GM23338 (cell line): Measurements from ENCODE around the gene ITFG1. TPM values are rescaled to one million over a fixed set of nuclear protein-coding genes. Genes with fewer than 3 reads are reported as not detected.

Source experiments
- ATAC-seq: fragments of 200-7000 bp; cut with Tn5 transposase; 3 replicates; pipeline ENCODE4 v1.9.1; 2020
- DNase-seq: peaks from one replicate; pipeline ENCODE4 v3.0.0-alpha.2; 2015; ENCODE audit warnings: low spot score
- H2AFZ ChIP-seq: fragments of 200-600 bp; sonication (generic); 2 replicates; pipeline ENCODE4 v1.8.0; 2016; ENCODE audit warnings: antibody characterized with exemption, mild to moderate bottlenecking, moderate library complexity
- H3F3A ChIP-seq: fragments of 200-600 bp; sonication (generic); replicated peaks from 2 replicates; pipeline ENCODE4 v1.8.0; 2017; ENCODE audit warnings: antibody characterized with exemption, mixed run types, low read depth
- H3K27ac ChIP-seq: fragments of 200-600 bp; sonication (generic); 2 replicates; pipeline ENCODE4 v1.6.1; 2016; ENCODE audit warnings: low read depth
- H3K27me3 ChIP-seq: fragments of 200-600 bp; sonication (generic); 2 replicates; pipeline ENCODE4 v1.8.0; 2016; ENCODE audit warnings: mild to moderate bottlenecking, mixed run types, moderate library complexity; ENCODE audit not compliant: insufficient read depth
- H3K36me3 ChIP-seq: fragments of 200-600 bp; sonication (generic); 2 replicates; pipeline ENCODE4 v1.8.0; 2016; ENCODE audit warnings: mild to moderate bottlenecking; ENCODE audit not compliant: insufficient read depth
- H3K4me1 ChIP-seq: fragments of 200-600 bp; sonication (generic); 2 replicates; pipeline ENCODE4 v1.8.0; 2016; ENCODE audit warnings: mild to moderate bottlenecking, moderate library complexity; ENCODE audit not compliant: insufficient read depth
- H3K4me2 ChIP-seq: fragments of 200-600 bp; sonication (generic); 2 replicates; pipeline ENCODE4 v1.7.1; 2017; ENCODE audit warnings: mixed run types
- H3K4me3 ChIP-seq: fragments of 200-600 bp; sonication (generic); 2 replicates; pipeline ENCODE4 v1.6.1; 2016; ENCODE audit warnings: mixed run types
- H3K79me2 ChIP-seq: fragments of 200-600 bp; sonication (generic); replicated peaks from 2 replicates; pipeline ENCODE4 v1.8.0; 2017; ENCODE audit warnings: mild to moderate bottlenecking; ENCODE audit not compliant: insufficient read depth
- H3K9me2 ChIP-seq: fragments of 200-600 bp; sonication (generic); 2 replicates; pipeline ENCODE4 v1.8.0; 2017; ENCODE audit not compliant: insufficient read depth
- H4K20me1 ChIP-seq: fragments of 200-600 bp; sonication (generic); replicated peaks from 2 replicates; pipeline ENCODE4 v1.8.0; 2017; ENCODE audit warnings: mild to moderate bottlenecking; ENCODE audit not compliant: insufficient read depth
- H3K27ac Mint-ChIP-seq: 2 replicates; pipeline ENCODE4 v1.8.0; 2020; ENCODE audit warnings: inconsistent platforms, mild to moderate bottlenecking, moderate library complexity, mixed read lengths
- H3K27me3 Mint-ChIP-seq: 3 replicates; pipeline ENCODE4 v1.8.0; 2022; ENCODE audit warnings: low read depth, mild to moderate bottlenecking, moderate library complexity, mixed read lengths, inconsistent platforms; ENCODE audit not compliant: insufficient read depth, poor library complexity
- H3K36me3 Mint-ChIP-seq: 3 replicates; pipeline ENCODE4 v1.8.0; 2021; ENCODE audit warnings: low read depth, mild to moderate bottlenecking, inconsistent platforms, moderate library complexity, mixed read lengths
- H3K4me1 Mint-ChIP-seq: 3 replicates; pipeline ENCODE4 v1.8.0; 2020; ENCODE audit warnings: mild to moderate bottlenecking, inconsistent platforms, mixed read lengths
- H3K4me3 Mint-ChIP-seq: 3 replicates; pipeline ENCODE4 v1.8.0; 2021; ENCODE audit warnings: moderate library complexity, mild to moderate bottlenecking, inconsistent platforms, mixed read lengths
- H3K9me3 Mint-ChIP-seq: 3 replicates; pipeline ENCODE4 v1.8.0; 2020; ENCODE audit warnings: moderate library complexity, mild to moderate bottlenecking, inconsistent platforms, mixed read lengths
- CREB1 ChIP-seq: fragments of 250-450 bp; sonication (Bioruptor Pico); IDR thresholded peaks from 2 replicates; pipeline ENCODE4 v1.5.0; 2020; ENCODE audit warnings: low read depth, mild to moderate bottlenecking, moderate library complexity
- ETS1 ChIP-seq: IDR thresholded peaks from 2 replicates; pipeline ENCODE4 v1.6.1; 2016; ENCODE audit warnings: antibody characterized with exemption
- EZH2 ChIP-seq: fragments of 200-600 bp; sonication (generic); IDR thresholded peaks from one replicate; pipeline ENCODE4 v1.8.0; 2017; ENCODE audit warnings: antibody characterized with exemption, mild to moderate bottlenecking, low read depth; ENCODE audit not compliant: unreplicated experiment
- EZH2phosphoT487 ChIP-seq: fragments of 200-600 bp; sonication (generic); IDR thresholded peaks from one replicate; pipeline ENCODE4 v1.8.1; 2018; ENCODE audit warnings: antibody characterized with exemption; ENCODE audit not compliant: unreplicated experiment
- JUNB ChIP-seq: IDR thresholded peaks from one replicate; pipeline ENCODE4 v1.6.1; 2016; ENCODE audit warnings: antibody characterized with exemption; ENCODE audit not compliant: unreplicated experiment
- NANOG ChIP-seq: IDR thresholded peaks from 2 replicates; pipeline ENCODE4 v1.6.1; 2016; ENCODE audit warnings: antibody characterized with exemption, borderline replicate concordance
- POLR2AphosphoS5 ChIP-seq: IDR thresholded peaks from 2 replicates; pipeline ENCODE4 v1.6.1; 2016; ENCODE audit warnings: antibody characterized with exemption, low read depth
- REST ChIP-seq: IDR thresholded peaks from one replicate; pipeline ENCODE4 v1.6.1; 2018; ENCODE audit warnings: antibody characterized with exemption; ENCODE audit not compliant: unreplicated experiment
- STAT1 ChIP-seq: IDR thresholded peaks from one replicate; pipeline ENCODE4 v1.6.1; 2016; ENCODE audit warnings: antibody characterized with exemption; ENCODE audit not compliant: unreplicated experiment
- ZNF114 ChIP-seq: fragments of 250-450 bp; sonication (Bioruptor Pico); IDR thresholded peaks from 2 replicates; pipeline ENCODE4 v1.5.0; 2020; ENCODE audit warnings: mild to moderate bottlenecking, moderate library complexity
- ZNF331 ChIP-seq: fragments of 250-450 bp; sonication (Bioruptor Pico); IDR thresholded peaks from 2 replicates; pipeline ENCODE4 v1.5.0; 2020; ENCODE audit warnings: low read depth, mild to moderate bottlenecking, moderate library complexity
- ZNF462 ChIP-seq: fragments of 250-450 bp; sonication (Bioruptor Pico); IDR thresholded peaks from 2 replicates; pipeline ENCODE4 v1.5.0; 2020; ENCODE audit warnings: mild to moderate bottlenecking, moderate library complexity
- polyA plus RNA-seq: library from polyadenylated mRNA; unstranded; fragments of >200 nt; fragmentation: Nextera tagmentation; extraction: Ambion mirVana; gene quantifications from 2 replicates; pipeline ENCODE4 v1.2.1, GENCODE V29; 2016
- total RNA-seq: library from RNA; depleted of rRNA; stranded (reverse); fragments of >200 nt; shearing (Covaris generic); gene quantifications from 2 replicates; pipeline ENCODE4 v1.2.3, GENCODE V29; 2014
- TF ChIP-seq, protein P1 (sequence below), 2 experiments: fragments of 200-600 bp in 1 of 2; sonication (generic) in 1 of 2; conservative IDR thresholded peaks; 2 replicates each; pipeline versions ENCODE4 v1.5.1 to v1.6.1; 2016 to 2017; ENCODE audit warnings: antibody characterized with exemption in 2 of 2, low read depth in 2 of 2, mild to moderate bottlenecking in 2 of 2, moderate library complexity in 1 of 2

ITFG1 gene
- total and polyA plus RNA-seq, 2 experiments from 2014 or later: 18.5 to 26.9 TPM

DNA sequence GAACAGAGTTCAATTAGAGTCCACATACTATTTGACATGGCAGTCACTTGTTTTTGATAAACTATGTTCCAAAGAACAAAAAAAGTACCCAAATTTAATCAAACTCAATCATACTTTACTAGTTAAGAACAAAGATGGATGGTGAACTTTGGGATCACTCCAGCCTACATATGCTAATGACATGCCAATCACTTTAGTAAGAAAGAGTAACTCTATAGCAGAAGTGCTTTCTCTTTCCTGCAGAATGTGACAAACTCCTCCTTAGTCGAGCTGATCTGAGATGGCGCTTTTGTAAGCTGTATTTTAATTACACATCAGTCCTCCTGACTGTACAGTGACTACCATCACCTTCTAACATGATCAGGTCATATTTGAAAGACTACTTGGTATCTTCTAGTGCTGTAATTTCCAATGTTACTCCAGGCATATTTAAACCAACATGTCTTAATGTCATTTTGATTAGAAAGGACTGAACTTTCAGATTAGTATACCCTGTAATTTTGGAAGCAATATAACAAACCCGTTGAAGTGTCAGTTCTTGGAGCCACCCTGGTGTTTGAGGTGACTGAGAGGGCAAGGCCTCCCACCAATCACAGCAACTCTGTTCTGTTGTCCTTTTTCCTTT, 321.2 kb downstream of the ITFG1 start:
- Mint-ChIP-seq H3K4me3 (no peak overlapping the region), H3K9me3 (no peaks in the 10 kb centered on the region; the same call in 2 of the 3 replicates), H3K36me3 (no peaks in the 10 kb centered on the region; the same call in 2 of the 3 replicates), H3K27ac (no peak overlapping the region), H3K27me3 (peaks cover 15% of the 10 kb centered on the region), H3K4me1 (peaks cover 21% of the 10 kb centered on the region; the same call in 2 of the 3 replicates)
- Histone ChIP-seq H4K20me1 (no peaks in the 10 kb centered on the region; the same call in 1 of the 2 replicates), H3K36me3 (no peaks in the 10 kb centered on the region), H3K9me2 (no peaks in the 10 kb centered on the region), H3K4me1 (peaks cover 8% of the 10 kb centered on the region; the same call in 1 of the 2 replicates), H3K4me3 (no peak overlapping the region), H3K27me3 (peaks cover 18% of the 10 kb centered on the region), H3F3A (no peaks in the 10 kb centered on the region), H3K27ac (no peak overlapping the region), H2AFZ (no peak overlapping the region), H3K79me2 (peaks cover 59% of the 10 kb centered on the region), H3K4me2 (no peak overlapping the region; the same call in 1 of the 2 replicates)
- TF ChIP-seq ETS1 (no peak), REST (no peak), ZNF331 (CRISPR knock-in tag) (no peak), CREB1 (no peak), ZNF462 (CRISPR knock-in tag) (no peak), ZNF114 (CRISPR knock-in tag) (no peak), JUNB (no peak), POLR2AphosphoS5 (no peak), EZH2phosphoT487 (no peak), STAT1 (no peak), EZH2 (no peak), NANOG (no peak)
- TF ChIP-seq, protein P1, sequence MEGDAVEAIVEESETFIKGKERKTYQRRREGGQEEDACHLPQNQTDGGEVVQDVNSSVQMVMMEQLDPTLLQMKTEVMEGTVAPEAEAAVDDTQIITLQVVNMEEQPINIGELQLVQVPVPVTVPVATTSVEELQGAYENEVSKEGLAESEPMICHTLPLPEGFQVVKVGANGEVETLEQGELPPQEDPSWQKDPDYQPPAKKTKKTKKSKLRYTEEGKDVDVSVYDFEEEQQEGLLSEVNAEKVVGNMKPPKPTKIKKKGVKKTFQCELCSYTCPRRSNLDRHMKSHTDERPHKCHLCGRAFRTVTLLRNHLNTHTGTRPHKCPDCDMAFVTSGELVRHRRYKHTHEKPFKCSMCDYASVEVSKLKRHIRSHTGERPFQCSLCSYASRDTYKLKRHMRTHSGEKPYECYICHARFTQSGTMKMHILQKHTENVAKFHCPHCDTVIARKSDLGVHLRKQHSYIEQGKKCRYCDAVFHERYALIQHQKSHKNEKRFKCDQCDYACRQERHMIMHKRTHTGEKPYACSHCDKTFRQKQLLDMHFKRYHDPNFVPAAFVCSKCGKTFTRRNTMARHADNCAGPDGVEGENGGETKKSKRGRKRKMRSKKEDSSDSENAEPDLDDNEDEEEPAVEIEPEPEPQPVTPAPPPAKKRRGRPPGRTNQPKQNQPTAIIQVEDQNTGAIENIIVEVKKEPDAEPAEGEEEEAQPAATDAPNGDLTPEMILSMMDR (conservative IDR thresholded peaks at IDR 0.05; ENCODE audit: low read depth in 2 of 2): no peak
- DNase-seq (no peak), ATAC-seq (no peak)
